GM19099 (cell line): ENCODE data around the gene CDC42EP3.

Experiments
- POLR2A ChIP-seq: IDR thresholded peaks from 3 replicates; pipeline ENCODE4 v1.6.1; 2011; ENCODE audit warnings: low read depth; ENCODE audit not compliant: insufficient read length; ENCODE audit errors: extremely low read depth

The CDC42EP3 gene

GRCh38 chr2:37692711-37693110, 21.3 kb upstream of the CDC42EP3 start:
- no peak for TF ChIP-seq POLR2A

- no peak for TF ChIP-seq POLR2A
These were observed 18.3 kb upstream of the CDC42EP3 start for GRCh38 chr2:37689751-37690150.

- TF ChIP-seq POLR2A, result no peak
These were observed 17.5 kb upstream of the CDC42EP3 start for GRCh38 chr2:37688771-37689468.

GRCh38 chr2:37686792-37687526, 15.5 kb upstream of the CDC42EP3 start:
- no peak for TF ChIP-seq POLR2A

GRCh38 chr2:37684809-37685208, 13.4 kb upstream of the CDC42EP3 start:
- no peak for TF ChIP-seq POLR2A

GRCh38 chr2:37683921-37684780, 12.7 kb upstream of the CDC42EP3 start:
- no peak for TF ChIP-seq POLR2A

- TF ChIP-seq POLR2A, result no peak
These were observed 11.8 kb upstream of the CDC42EP3 start for GRCh38 chr2:37683241-37683640.

GRCh38 chr2:37682473-37682872, 11.0 kb upstream of the CDC42EP3 start:
- TF ChIP-seq POLR2A, result no peak

- TF ChIP-seq POLR2A, result no peak
These were observed 10.1 kb upstream of the CDC42EP3 start for GRCh38 chr2:37681587-37681986.

- no peak for TF ChIP-seq POLR2A
These were observed 7.7 kb upstream of the CDC42EP3 start for GRCh38 chr2:37679072-37679695.

- no peak for TF ChIP-seq POLR2A
These were observed 4.8 kb upstream of the CDC42EP3 start for GRCh38 chr2:37676274-37676673.

GRCh38 chr2:37674946-37675345, 3.5 kb upstream of the CDC42EP3 start:
- no peak for TF ChIP-seq POLR2A

GRCh38 chr2:37672870-37673184, 1.4 kb upstream of the CDC42EP3 start:
- TF ChIP-seq POLR2A, result no peak

GRCh38 chr2:37672104-37672869, 845 bp upstream of the CDC42EP3 start:
- TF ChIP-seq POLR2A, result peak; percentile 56

- no peak for TF ChIP-seq POLR2A
These were observed 318 bp upstream of the CDC42EP3 start for GRCh38 chr2:37671816-37672103.
